Cerebellar nuclear complex (tissue), 1 donor: ENCODE results near the gene ENO2.
A peak's percentile ranks its signal among the peaks of the same experiment; 100 is the strongest.

Experiments used
- DNase-seq, 2 experiments: peaks; one replicate each; lab custom pipeline; 2025; lab: John Stamatoyannopoulos, UW

Gene ENO2

DNA sequence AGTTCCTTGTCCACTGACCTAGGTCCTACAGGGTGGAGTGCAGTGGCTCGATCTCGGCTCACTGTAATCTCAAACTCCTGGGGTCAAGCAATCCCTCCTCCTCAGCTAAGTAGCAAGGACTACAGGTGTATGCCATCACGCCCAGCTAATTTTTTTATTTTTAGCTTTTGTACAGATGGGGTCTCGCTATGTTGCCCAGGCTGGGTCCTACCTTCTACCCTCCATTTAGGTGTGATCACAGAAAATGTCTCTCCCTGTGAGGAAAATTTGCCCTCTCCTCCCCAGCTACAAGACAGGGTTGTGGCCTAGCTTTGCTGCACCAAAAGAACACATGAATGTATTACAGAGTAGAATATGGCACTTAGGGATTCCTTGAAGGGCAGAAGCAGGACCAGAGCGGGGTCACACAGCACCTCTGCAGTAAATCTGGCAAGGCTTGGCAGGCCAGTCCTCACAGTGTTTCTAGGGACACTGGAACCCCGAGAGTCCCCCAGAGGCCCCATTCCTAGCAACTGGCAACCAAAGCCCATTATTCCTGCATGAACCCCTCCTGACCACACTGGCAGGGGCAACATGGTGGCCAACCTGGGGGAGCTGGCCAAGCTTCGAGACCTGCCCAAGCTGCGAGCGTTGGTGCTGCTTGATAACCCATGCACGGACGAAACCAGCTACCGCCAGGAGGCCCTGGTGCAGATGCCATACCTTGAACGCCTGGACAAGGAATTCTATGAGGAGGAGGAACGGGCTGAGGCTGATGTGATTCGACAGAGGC, 2.0 kb upstream of the ENO2 start:
- DNase-seq = no peak

DNA sequence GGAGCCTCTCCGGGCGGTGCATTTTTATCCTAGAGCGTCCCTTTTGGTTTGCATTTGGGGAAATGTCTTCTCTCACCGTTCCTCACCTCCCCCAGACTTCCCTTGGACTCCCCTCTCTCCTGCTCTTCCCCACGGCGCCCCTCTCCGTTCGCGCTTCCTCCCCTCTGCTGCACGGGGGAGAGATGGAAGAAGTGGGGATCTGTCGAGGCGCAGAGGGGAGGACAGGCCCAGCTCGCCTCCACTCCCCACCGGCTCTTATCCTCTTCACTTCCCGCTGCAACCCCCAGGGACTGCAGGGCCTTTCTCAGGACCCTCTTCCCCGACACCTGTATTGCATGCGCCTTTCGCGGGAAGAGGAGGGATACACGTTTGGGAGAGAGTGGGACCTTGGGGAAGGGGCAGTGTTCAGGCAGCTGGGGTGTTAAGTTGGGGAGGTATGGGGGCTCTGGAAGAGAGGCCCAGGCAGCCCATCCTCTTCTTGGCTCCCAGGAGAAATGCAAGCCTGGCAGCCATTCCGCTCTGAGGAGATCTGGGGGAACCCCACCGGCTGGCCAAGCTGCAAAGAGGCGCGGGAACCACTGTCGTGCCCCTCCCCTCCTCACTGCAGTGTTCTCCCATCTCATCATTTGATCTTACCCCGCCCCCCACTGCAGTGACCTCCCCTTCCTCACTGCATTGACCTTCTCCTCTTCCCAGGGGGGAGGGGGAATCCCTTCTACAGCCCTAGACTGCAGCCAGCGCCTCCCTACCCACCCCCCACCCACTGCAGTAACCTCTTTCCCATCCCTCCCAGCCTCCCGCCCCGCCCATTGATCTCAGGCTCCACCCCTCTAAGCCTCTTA, 788 bp downstream of the ENO2 start:
- DNase-seq = no peak

DNA sequence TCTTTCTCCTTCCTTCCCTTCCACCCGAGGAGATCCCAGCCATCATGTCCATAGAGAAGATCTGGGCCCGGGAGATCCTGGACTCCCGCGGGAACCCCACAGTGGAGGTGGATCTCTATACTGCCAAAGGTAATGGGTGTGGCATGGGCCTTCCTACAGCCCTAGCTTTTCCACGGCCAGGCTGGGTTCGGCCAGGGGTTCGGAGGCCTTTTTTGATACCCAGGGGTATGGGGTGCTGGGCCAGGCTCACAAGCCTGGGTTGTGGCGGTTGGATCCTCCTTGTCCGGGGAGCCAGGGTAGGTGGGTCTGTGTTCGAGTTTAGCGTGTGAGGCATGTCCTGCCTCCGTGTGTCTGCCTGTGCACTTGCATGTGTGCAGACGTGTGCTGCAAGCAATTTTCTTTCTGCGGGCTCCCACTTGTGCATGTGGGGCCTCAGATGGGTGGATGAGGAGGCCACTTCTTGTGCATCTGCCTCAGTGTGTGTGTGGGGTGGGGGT, 1.5 kb downstream of the ENO2 start:
- no peak for DNase-seq

DNA sequence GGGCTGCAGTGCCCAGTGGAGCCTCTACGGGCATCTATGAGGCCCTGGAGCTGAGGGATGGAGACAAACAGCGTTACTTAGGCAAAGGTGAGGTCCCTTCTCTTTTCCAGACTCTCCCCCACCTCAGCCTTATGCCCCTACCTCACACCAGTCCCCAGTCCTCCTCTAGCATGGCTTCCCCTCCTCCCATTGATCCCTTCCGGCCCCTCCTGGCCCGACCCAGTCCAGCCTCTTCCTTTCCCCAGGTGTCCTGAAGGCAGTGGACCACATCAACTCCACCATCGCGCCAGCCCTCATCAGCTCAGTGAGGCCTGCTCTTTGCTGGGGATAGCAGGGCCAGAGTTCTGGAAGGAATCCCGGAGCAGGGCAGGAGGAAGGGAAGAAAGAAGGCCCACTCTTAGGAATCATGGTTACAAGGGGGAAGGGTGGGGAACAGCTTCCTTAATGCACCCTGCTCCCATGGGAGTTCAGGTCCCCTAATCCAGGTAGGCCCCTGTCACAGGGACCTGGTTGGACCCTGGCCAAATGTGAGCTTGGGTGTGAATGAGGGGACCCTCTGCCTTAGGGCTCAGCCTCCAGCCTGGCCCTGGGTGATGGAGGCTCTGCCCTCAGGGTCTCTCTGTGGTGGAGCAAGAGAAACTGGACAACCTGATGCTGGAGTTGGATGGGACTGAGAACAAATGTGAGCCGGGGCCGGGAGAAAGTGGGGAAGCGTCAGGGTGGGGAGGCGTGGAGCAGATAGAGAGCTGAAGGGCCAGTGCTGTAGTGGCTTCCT, 2.2 kb downstream of the ENO2 start:
- no peak for DNase-seq

DNA sequence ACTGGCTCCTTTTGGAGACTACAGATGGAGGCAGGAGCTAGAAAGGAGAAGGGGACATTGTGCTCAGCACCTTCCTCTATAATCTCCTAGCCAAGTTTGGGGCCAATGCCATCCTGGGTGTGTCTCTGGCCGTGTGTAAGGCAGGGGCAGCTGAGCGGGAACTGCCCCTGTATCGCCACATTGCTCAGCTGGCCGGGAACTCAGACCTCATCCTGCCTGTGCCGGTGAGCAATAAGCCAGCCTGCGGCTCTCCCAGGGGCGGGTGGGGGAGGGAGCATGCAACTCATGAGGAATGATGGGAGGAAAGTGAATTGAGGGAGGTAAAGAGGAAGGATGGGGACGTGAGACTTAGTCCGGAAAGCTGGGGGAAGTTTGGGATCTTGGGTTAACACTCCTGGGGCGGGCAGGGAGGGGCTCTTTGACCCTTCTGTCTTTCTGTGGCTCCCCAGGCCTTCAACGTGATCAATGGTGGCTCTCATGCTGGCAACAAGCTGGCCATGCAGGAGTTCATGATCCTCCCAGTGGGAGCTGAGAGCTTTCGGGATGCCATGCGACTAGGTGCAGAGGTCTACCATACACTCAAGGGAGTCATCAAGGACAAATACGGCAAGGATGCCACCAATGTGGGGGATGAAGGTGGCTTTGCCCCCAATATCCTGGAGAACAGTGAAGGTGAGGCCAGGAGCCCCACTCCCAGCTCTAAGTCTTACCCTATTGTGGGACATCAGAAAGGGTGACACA, 3.3 kb downstream of the ENO2 start:
- no peak for DNase-seq

DNA sequence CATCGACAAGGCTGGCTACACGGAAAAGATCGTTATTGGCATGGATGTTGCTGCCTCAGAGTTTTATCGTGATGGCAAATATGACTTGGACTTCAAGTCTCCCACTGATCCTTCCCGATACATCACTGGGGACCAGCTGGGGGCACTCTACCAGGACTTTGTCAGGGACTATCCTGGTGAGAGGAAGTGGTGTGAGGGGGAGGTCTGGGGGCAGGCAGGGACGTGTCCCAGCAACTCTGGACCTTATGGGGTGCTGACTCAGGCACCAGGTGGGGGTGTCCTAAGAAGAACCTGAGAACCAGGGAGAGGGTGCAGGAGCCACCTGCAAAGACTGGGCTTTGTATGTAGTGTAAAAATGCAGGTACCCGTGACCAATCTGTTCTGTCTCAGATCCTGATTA, 5.2 kb downstream of the ENO2 start:
- no peak for DNase-seq

DNA sequence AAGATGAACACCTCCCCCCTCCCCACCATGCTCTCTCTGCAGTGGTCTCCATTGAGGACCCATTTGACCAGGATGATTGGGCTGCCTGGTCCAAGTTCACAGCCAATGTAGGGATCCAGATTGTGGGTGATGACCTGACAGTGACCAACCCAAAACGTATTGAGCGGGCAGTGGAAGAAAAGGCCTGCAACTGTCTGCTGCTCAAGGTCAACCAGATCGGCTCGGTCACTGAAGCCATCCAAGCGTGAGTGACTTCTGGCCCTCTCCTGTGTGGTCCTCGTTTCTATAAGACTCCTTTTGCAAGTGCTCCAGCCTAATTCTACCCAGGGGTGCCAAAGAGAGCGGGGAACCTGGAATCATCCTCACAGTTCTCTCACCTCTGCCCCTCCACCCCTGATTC, 7.2 kb downstream of the ENO2 start:
- no peak for DNase-seq

DNA sequence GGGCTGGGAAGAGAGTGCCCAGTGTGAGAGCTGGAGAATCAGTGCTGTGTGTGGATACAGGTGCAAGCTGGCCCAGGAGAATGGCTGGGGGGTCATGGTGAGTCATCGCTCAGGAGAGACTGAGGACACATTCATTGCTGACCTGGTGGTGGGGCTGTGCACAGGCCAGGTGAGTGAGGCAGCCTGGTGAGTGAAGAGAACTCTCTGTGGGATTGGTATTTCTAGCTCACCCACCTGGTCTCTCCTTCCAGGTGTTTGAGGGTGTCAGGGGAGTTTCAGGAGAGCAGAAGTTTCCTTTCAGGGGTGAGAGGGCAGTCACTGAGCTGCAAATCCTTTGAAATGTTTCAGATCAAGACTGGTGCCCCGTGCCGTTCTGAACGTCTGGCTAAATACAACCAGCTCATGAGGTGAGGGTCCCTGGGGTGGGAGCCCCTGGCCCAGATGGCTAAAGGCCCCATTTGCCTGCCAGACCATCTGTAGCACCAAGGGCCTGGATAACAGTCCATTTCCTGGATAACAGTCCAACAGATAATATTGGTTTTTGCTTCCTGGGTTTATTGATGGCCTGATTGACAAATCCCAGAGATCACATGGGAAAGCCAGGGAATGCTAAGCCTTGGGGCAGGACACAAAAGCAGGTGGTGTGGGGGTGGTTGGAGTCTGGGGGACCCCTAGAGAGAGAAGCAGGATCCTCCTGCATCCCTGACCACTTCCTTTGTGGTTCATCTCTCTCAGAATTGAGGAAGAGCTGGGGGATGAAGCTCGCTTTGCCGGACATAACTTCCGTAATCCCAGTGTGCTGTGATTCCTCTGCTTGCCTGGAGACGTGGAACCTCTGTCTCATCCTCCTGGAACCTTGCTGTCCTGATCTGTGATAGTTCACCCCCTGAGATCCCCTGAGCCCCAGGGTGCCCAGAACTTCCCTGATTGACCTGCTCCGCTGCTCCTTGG, 7.9 kb downstream of the ENO2 start:
- DNase-seq = no peak

DNA sequence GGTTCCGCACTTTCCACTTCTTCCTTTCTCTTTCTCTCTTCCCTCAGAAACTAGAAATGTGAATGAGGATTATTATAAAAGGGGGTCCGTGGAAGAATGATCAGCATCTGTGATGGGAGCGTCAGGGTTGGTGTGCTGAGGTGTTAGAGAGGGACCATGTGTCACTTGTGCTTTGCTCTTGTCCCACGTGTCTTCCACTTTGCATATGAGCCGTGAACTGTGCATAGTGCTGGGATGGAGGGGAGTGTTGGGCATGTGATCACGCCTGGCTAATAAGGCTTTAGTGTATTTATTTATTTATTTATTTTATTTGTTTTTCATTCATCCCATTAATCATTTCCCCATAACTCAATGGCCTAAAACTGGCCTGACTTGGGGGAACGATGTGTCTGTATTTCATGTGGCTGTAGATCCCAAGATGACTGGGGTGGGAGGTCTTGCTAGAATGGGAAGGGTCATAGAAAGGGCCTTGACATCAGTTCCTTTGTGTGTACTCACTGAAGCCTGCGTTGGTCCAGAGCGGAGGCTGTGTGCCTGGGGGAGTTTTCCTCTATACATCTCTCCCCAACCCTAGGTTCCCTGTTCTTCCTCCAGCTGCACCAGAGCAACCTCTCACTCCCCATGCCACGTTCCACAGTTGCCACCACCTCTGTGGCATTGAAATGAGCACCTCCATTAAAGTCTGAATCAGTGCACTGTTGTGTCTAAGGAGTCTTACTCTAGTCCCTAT, 8.8 kb downstream of the ENO2 start:
- no peak for DNase-seq

DNA sequence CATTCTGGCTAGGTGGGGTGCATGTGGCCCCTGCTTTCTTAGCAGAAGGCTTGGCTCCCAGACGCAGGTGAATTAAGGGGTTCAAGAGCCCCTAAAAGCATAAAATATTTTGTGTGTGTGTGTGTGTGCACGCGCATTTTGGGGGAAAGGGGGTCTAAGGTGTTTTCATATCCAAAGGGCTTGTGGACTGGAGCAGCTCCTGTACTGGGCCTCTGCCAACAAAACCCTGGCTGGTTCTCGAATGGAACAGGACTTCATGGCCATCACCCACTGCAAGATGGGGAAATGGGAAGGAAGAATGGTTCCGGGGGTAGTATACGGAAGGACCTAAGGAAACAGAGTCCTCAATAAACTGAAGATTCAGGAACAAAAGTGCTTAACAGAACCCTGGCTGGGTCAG, 9.5 kb downstream of the ENO2 start:
- DNase-seq = no peak

DNA sequence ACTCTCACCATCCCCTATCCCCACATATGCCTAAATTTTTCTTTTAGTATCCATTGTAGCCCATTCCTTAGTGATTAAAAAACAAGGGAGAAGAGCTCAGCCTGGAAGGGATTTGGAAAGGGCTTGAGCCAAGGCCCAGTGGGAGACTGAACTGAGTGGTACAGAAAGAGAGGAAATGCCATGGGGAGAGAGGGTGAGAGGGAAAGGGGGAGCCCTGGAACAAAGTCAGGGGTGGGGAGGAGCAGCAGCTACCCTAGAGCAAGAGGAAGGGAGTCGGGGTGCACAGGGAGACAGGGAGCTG, 10.8 kb downstream of the ENO2 start:
- DNase-seq = no peak

DNA sequence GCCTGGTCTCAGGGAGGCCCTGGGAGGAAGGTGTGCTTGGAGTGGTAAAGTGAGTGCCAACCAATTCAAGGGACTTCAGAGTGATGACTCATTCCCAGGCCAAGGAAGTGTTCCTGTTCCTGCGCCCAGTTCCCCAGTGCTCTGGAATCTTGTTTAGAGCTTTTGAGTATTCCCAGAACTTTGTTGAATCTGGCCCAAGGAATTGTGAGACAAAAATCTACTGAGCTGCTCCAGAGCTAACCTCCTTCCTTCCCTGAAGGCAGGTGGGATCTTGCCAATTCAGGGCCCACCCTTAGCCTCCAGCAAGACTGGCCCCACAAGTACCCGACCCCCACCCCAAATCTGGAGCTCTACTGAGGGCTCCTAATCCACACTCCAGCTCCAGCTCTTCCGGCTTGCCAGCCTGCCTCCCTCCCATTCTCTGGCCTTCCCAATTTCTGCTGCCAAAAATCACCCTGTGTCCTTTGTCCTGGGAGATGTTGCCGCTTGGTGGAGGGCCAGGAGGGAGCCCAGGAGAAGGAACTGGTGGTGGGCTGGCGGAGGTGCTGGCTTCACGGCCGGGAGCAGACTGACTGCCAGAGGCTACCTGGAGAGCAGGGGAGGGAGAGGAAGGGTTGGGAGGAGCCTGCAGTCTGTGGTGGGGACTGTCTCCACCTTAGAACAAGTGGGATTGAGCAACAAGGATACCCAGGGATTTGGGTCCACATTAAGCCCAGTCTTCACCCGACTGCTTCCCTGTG, 11.3 kb downstream of the ENO2 start:
- peak; percentile 62 to 63 for DNase-seq

DNA sequence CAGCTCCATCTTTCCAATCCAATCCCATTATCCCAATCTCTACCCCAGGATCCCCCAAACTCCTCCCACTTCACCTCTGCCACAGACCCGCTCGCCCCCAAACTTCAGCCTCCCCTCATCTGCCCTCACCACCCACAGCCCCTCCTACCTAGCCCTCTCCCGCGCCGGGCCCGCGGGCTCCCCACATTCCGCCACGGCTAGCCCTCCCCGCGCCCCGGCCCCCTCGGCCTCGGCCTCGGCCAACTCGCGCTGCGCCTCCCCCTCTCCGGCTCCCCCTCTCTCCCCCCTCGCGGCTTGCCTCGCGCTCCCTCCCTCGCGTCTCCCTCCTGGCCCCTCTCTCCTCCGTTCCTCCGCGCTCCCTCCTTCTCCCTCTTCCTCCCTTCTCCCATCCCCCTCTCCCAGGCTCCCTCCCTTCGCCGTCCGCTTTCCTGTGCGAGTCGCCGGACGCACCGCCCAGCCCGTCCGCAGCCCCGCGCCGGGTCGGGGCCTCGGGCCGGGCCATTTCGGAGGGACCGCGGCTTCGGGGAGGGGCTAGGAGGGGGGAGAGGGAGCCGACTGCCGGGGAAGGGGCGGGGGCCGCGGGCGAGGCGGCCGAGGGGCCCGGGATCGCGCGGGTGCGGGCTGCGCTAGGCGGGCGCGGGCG, 13.1 kb downstream of the ENO2 start, which contains the start of gene ATN1:
Gene ATN1 (plus strand): TSS at position 581 of the 643 bp plus-strand sequence. CDS start 6,043 bp downstream, outside the sequence.
- DNase-seq = peak in 1 of 2 experiments; percentile 51

DNA sequence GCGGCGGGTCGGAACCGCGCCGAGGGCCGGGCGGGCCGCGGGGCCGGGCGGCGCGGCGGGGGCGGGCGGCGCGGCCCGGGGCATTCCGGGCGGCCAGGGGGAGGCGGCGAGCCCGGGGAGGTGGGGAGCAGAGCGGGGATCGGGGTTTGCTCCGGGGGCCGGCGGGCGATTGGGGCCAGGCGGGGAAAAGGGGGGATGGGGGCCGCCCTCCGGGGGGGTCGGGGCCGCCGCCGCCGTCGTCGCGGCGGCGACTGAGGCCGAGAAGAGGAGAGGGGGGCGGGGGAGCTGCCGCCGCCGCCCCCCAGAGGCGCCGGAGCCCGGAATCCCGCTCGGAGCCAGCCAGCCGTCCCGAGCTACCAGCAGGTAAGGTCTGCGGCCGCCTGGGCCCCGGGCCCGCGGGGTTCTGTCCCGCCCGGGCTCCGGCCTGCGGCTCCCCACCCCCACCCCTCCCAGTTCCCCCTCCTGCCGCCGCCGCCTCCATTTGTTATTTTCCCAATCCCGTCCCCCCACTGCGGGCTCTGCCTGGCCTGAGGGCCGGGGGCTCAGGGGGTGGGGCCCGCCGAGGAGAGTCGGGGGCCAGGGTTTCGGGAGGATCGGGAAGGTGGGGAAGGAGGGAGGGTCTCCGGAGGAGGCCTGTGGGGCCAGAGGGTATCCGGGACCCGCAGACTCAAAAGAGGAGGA, 13.8 kb downstream of the ENO2 start:
- DNase-seq = no peak

DNA sequence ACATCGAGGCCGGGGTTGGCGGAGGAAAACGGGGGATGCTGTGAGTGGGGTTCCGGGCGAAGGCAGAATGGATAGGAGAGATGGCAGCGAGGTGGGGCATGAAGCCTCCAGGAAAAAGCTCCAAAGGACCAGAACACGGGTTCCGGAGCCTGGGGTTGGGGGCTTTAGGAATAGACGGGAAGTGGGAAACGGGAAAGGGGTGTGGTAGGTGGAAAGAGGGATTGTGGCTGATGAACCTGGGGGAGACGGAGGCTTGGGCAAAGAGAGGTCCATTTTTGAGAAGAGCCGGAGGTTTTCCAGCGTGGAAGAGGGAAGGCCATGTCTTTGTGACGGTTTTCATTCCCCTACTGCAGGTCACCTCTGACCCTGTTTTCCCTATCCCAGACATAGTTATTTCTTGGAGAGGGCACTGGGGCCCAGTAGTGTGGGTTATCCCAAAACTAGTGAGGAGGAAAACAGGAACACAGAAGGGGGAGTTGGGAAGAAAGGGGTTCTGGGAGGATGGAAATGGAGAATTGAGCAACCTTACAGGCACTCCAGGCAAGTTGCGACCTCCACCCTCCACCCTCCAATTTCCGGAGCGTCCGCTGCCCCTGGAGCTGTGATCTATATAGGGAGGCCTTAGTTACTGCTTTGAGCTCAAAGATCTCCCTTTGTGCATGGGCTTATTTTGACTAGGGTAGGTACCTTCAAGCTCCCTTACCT, 14.5 kb downstream of the ENO2 start:
- DNase-seq = no peak

DNA sequence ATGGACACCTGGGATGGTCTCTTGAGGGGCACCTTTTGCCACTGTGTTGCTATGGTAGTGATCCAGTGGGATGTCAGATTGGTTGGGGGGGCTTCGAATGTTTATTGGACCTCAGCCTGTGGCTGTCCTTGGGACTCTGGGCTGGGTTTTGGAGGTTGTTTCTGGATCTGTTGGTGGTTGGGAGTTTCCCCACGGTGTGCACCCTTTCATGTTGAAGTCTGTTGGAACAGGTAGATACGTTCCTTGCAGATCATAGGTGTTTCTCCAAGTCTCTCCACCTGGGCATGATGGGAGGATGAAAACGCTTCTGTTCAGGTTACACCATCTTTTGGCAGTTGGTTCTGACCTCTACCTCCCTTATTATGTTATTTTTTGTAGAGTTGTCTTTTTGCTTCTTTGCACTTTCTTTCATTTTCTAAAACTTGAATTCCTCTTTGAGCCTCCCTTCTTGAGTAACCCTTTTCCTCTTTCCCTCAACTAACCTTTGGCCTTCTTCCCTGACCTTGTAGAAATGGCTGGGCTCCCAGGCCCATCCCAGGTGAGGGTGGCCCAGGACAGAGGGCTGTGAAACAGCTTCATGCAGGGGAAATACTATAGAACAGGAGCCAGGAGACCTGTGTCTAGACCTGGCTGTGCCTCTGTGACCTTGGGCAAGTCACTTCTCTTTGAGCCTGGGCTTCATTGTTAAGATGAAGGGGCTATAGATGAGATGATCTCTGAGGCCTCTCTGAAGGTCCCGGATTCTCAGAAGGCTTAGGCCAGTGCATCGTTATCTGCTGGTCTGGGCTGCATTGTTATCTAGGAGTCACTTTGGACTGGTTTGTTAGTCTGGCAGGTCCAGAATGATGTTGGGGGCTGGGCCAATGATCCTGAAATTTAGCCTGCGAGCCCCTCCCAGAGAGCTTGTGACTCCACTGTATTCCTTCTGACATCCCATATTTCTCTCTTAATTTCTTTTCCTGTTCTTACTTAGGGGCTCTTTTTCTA, 15.4 kb downstream of the ENO2 start:
- no peak for DNase-seq
